HCT116 (cell line): ENCODE data around the gene PPIL3. TPM values are rescaled to one million over a fixed set of nuclear protein-coding genes. Genes with fewer than 3 reads are reported as not detected.

ENCODE experiments used
- ATAC-seq: fragments of 200-7000 bp; cut with Tn5 transposase; 2 replicates; pipeline ENCODE4 v1.9.1; 2020; ENCODE audit warnings: mild to moderate bottlenecking, moderate library complexity
- BruUV-seq: library from RNA; stranded (reverse); fragments of 400-500 nt; replicated peaks from 2 replicates; lab custom pipeline; 2021; lab: Mats Ljungman, UMichigan
- CTCF ChIA-PET: fragments of 300-600 bp; sonication (Branson Sonifier 250); formaldehyde crosslinking; loops from one replicate; lab custom pipeline; 2021; ENCODE audit warnings: antibody characterized with exemption; lab: Charles Lee
- POLR2A ChIA-PET: fragments of 300-600, 350-600 bp; sonication (Branson Sonifier 250); formaldehyde crosslinking; loops from one replicate; lab custom pipeline; 2021; ENCODE audit warnings: antibody characterized with exemption; lab: Charles Lee
- RAD21 ChIA-PET, 2 experiments: fragments of 300-600 bp; sonication (Branson Sonifier 250); formaldehyde crosslinking; loops; one replicate each; lab custom pipeline; 2023; ENCODE audit warnings: low total read pairs in 2 of 2; ENCODE audit not compliant: uncharacterized antibody in 2 of 2, unreplicated experiment in 2 of 2, low non-redundant PET in 1 of 2; lab: Charles Lee
- DNase-seq: peaks from one replicate; pipeline ENCODE4 v3.0.0-alpha.2; 2010; ENCODE audit warnings: low read depth, low spot score
- H2AFZ ChIP-seq: fragments of 200-600 bp; shearing (Covaris generic), sonication (generic); 2 replicates; pipeline ENCODE4 v1.6.1; 2017; ENCODE audit warnings: low read depth, mixed run types, mixed read lengths, antibody characterized with exemption, low read length; ENCODE audit not compliant: poor library complexity, severe bottlenecking
- H3K27ac ChIP-seq: 2 replicates; pipeline ENCODE4 v1.5.1; 2012; ENCODE audit warnings: low read depth, low read length
- H3K27me3 ChIP-seq: fragments of 200-600 bp; sonication (generic); 2 replicates; pipeline ENCODE4 v1.6.1; 2016; ENCODE audit warnings: mixed run types, low read length, mixed read lengths; ENCODE audit not compliant: insufficient read depth
- H3K36me3 ChIP-seq, 2 experiments: fragments of 200-500 bp in 1 of 2; fragments of 200-600 bp in 1 of 2; sonication (Bioruptor generic) in 1 of 2; sonication (generic) in 1 of 2; 2 replicates each; pipeline versions ENCODE4 v1.5.1 to v1.6.1; 2014 to 2016; ENCODE audit warnings: low read length in 2 of 2, inconsistent platforms in 1 of 2, mixed read lengths in 1 of 2, mixed run types in 1 of 2; ENCODE audit not compliant: insufficient read depth in 2 of 2, control insufficient read depth in 1 of 2
- H3K4me1 ChIP-seq, 2 experiments: fragments of 200-600 bp in 1 of 2; sonication (generic) in 1 of 2; 2 replicates each; pipeline versions ENCODE4 v1.5.1 to v1.6.1; 2012 to 2017; ENCODE audit warnings: low read length in 2 of 2, inconsistent platforms in 1 of 2, mild to moderate bottlenecking in 1 of 2, mixed read lengths in 1 of 2, mixed run types in 1 of 2, moderate library complexity in 1 of 2; ENCODE audit not compliant: insufficient read depth in 2 of 2, control insufficient read depth in 1 of 2
- H3K4me2 ChIP-seq: fragments of 200-600 bp; sonication (generic); 2 replicates; pipeline ENCODE4 v1.6.1; 2017; ENCODE audit warnings: mixed run types, low read length, mixed read lengths
- H3K4me3 ChIP-seq, 2 experiments: fragments of 200-600 bp in 1 of 2; sonication (generic) in 1 of 2; replicated peaks in 1 of 2; 2 replicates each; pipeline ENCODE4 v1.5.1; 2011 to 2016; ENCODE audit warnings: low read length in 2 of 2, control low read depth in 1 of 2, low read depth in 1 of 2, mild to moderate bottlenecking in 1 of 2, mixed read lengths in 1 of 2, mixed run types in 1 of 2
- H3K79me2 ChIP-seq: fragments of 200-600 bp; sonication (generic); 2 replicates; pipeline ENCODE4 v1.6.1; 2017; ENCODE audit warnings: mild to moderate bottlenecking, mixed run types, low read length, moderate library complexity, mixed read lengths; ENCODE audit not compliant: insufficient read depth
- H3K9ac ChIP-seq: fragments of 200-600 bp; sonication (generic); 2 replicates; pipeline ENCODE4 v1.6.1; 2016; ENCODE audit warnings: low read length, mixed read lengths
- H3K9me2 ChIP-seq: fragments of 200-600 bp; sonication (generic), shearing (Covaris generic); 2 replicates; pipeline ENCODE4 v1.6.1; 2017; ENCODE audit warnings: mixed run types, mild to moderate bottlenecking, moderate library complexity; ENCODE audit not compliant: insufficient read depth
- H3K9me3 ChIP-seq, 2 experiments: fragments of 200-500 bp in 1 of 2; fragments of 200-600 bp in 1 of 2; sonication (Bioruptor generic) in 1 of 2; sonication (generic) in 1 of 2; 2 replicates each; pipeline ENCODE4 v1.6.1; 2014 to 2017; ENCODE audit warnings: low read length in 2 of 2, mixed read lengths in 2 of 2, inconsistent platforms in 1 of 2, low read depth in 1 of 2, mild to moderate bottlenecking in 1 of 2, mixed run types in 1 of 2, moderate library complexity in 1 of 2; ENCODE audit not compliant: control insufficient read depth in 1 of 2, insufficient read depth in 1 of 2
- H4K20me1 ChIP-seq: fragments of 200-600 bp; sonication (generic), shearing (Covaris generic); 2 replicates; pipeline ENCODE4 v1.6.1; 2017; ENCODE audit warnings: mixed run types, mild to moderate bottlenecking, moderate library complexity; ENCODE audit not compliant: insufficient read depth
- ATF3 ChIP-seq: IDR thresholded peaks from 2 replicates; pipeline ENCODE4 v1.6.1; 2012
- CEBPB ChIP-seq: IDR thresholded peaks from 2 replicates; pipeline ENCODE4 v1.6.1; 2012; ENCODE audit warnings: low read depth
- CTCF ChIP-seq, 3 experiments: fragments of 200-600 bp in 1 of 3; sonication (generic) in 1 of 3; IDR thresholded peaks in 2 of 3; conservative IDR thresholded peaks in 1 of 3; 2 replicates each; pipeline ENCODE4 v1.5.1; 2012 to 2017; ENCODE audit warnings: low read depth in 2 of 3, low read length in 2 of 3, antibody characterized with exemption in 1 of 3, borderline replicate concordance in 1 of 3, control low read depth in 1 of 3, mild to moderate bottlenecking in 1 of 3, mixed read lengths in 1 of 3, mixed run types in 1 of 3, moderate library complexity in 1 of 3; ENCODE audit not compliant: insufficient read depth in 1 of 3
- ELF1 ChIP-seq: IDR thresholded peaks from 2 replicates; pipeline ENCODE4 v1.6.1; 2012; ENCODE audit warnings: low read depth, borderline replicate concordance
- EZH2 ChIP-seq: fragments of 200-600 bp; sonication (generic); IDR thresholded peaks from 2 replicates; pipeline ENCODE4 v1.6.1; 2017; ENCODE audit warnings: antibody characterized with exemption, mixed run types
- EZH2phosphoT487 ChIP-seq: fragments of 200-600 bp; IDR thresholded peaks from 2 replicates; pipeline ENCODE4 v1.6.1; 2018; ENCODE audit warnings: antibody characterized with exemption, borderline replicate concordance
- JUND ChIP-seq: IDR thresholded peaks from 2 replicates; pipeline ENCODE4 v1.6.1; 2012
- POLR2AphosphoS5 ChIP-seq: IDR thresholded peaks from 2 replicates; pipeline ENCODE4 v1.6.1; 2011; ENCODE audit warnings: mild to moderate bottlenecking, low read depth, low read length, moderate library complexity
- RAD21 ChIP-seq: IDR thresholded peaks from 2 replicates; pipeline ENCODE4 v1.6.1; 2012; ENCODE audit warnings: low read depth, mild to moderate bottlenecking
- REST ChIP-seq: IDR thresholded peaks from 2 replicates; pipeline ENCODE4 v1.6.1; 2012; ENCODE audit warnings: low read depth
- SIN3A ChIP-seq: IDR thresholded peaks from 2 replicates; pipeline ENCODE4 v1.6.1; 2012; ENCODE audit warnings: low read depth
- SP1 ChIP-seq: IDR thresholded peaks from 2 replicates; pipeline ENCODE4 v1.6.1; 2012; ENCODE audit warnings: low read depth
- TCF7L2 ChIP-seq: IDR thresholded peaks from 2 replicates; pipeline ENCODE4 v1.7.0; 2011; ENCODE audit warnings: borderline replicate concordance, inconsistent platforms; ENCODE audit not compliant: insufficient read depth, insufficient read length; ENCODE audit errors: extremely low read depth
- YY1 ChIP-seq: IDR thresholded peaks from 2 replicates; pipeline ENCODE4 v1.6.1; 2011; ENCODE audit warnings: low read length, low read depth, moderate library complexity, mild to moderate bottlenecking; ENCODE audit not compliant: insufficient replicate concordance; ENCODE audit errors: extremely low read depth
- ZBTB33 ChIP-seq: IDR thresholded peaks from 2 replicates; pipeline ENCODE4 v1.6.1; 2011; ENCODE audit warnings: mild to moderate bottlenecking, low read length, moderate library complexity; ENCODE audit not compliant: insufficient replicate concordance; ENCODE audit errors: extremely low read depth
- ZFX ChIP-seq: fragments of 450-650 bp; IDR thresholded peaks from 2 replicates; pipeline ENCODE4 v1.6.1; 2017
- ZNF274 ChIP-seq: fragments of 200-500 bp; sonication (Bioruptor generic); IDR thresholded peaks from 2 replicates; pipeline ENCODE4 v1.6.1; 2014; ENCODE audit warnings: mild to moderate bottlenecking, low read depth, low read length, inconsistent platforms
- intact Hi-C: fragments of 100-400 bp; cut with micrococcal nuclease; formaldehyde crosslinking; loops from 2 replicates; pipeline ENCODE4 v1.10.0; 2022
- total RNA-seq: library from RNA; stranded (reverse); gene quantifications from one replicate; pipeline ENCODE4 v1.2.1, GENCODE V29; 2021; ENCODE audit not compliant: unreplicated experiment

PPIL3 gene
- total RNA-seq, 1 experiment from 2014 or later: 55.9 TPM

- no TSS peak for BruUV-seq
- DNase-seq (peak; percentile 79), ATAC-seq (peak; percentile 90)
- Histone ChIP-seq H3K9me2 (no peaks in the 10 kb centered on the region), H3K4me1 (peaks cover 6 to 23% of the 10 kb centered on the region in 2 experiments; a peak in 3 of 4 replicates), H3K36me3 (peaks cover 15 to 26% of the 10 kb centered on the region in 2 experiments), H3K4me3 (peak within 1 kb of the TSS; percentile 90 to 96), H4K20me1 (0 out of 2 replicates have a peak, but pooled peaks cover 3% of the 10 kb centered on the region), H3K79me2 (peaks cover 50% of the 10 kb centered on the region), H3K9me3 (no peaks in the 10 kb centered on the region), H3K4me2 (peak within 1 kb of the TSS; percentile 78), H2AFZ (no peak within 1 kb of the TSS), H3K9ac (peak within 1 kb of the TSS; percentile 94), H3K27me3 (no peaks in the 10 kb centered on the region), H3K27ac (peak within 1 kb of the TSS; percentile 97)
- intact Hi-C loops: loop anchor here (2.0 to 5.0 kb wide), 3 partner anchors 24 to 152 kb away; partner anchors contain the start of genes BZW1, NIF3L1 and PPIL3
- RAD21 ChIA-PET: no interaction called here
- POLR2A ChIA-PET: interaction anchor here (0.7 to 2.7 kb wide), 10 partner anchors 11 to 286 kb away, joined by 3 to 19 read pairs (median 3); partner anchors contain the start of genes NIF3L1 and PPIL3
- CTCF ChIA-PET: interaction anchor here (1.0 kb wide), 1 partner anchor 161 kb away, joined by 3 read pairs; no protein-coding TSS in a partner anchor
- TF ChIP-seq JUND: peak; percentile 61; the same call in 1 of the 2 replicates
- peak; percentile 96 for TF ChIP-seq SIN3A
- peak; percentile 87 for TF ChIP-seq TCF7L2
- TF ChIP-seq YY1: peak; percentile 99
- TF ChIP-seq CTCF (IDR thresholded peaks at IDR 0.05 in 2 of 3, conservative IDR thresholded peaks at IDR 0.05 in 1 of 3; ENCODE audit: borderline replicate concordance in 1 of 3, insufficient read depth in 1 of 3, low read depth in 2 of 3, low read length in 2 of 3): no peak
- TF ChIP-seq EZH2phosphoT487: no peak
- peak; percentile 97 for TF ChIP-seq POLR2AphosphoS5
- TF ChIP-seq ZFX: peak; percentile 71
- no peak for TF ChIP-seq EZH2
- TF ChIP-seq ZBTB33: no peak
- TF ChIP-seq SP1: peak; percentile 65
- TF ChIP-seq RAD21: no peak
- TF ChIP-seq REST: no peak
- no peak for TF ChIP-seq ELF1
- TF ChIP-seq CEBPB: no peak
- no peak for TF ChIP-seq ZNF274
- TF ChIP-seq ATF3: no peak
These were observed 24.5 kb downstream of the PPIL3 start, which contains the start of gene CLK1 for GRCh38 chr2:200864176-200865034. TSS of gene CLK1 (minus strand) at chr2:200864658. CDS start at chr2:200861862, 2,796 bp downstream.
